NB4 (cell line): ENCODE results near the gene LACRT.

Experiments used
- CTCF ChIP-seq: IDR thresholded peaks from one replicate; pipeline ENCODE4 v1.5.1; 2012; ENCODE audit warnings: low read depth, low read length
- MAX ChIP-seq: IDR thresholded peaks from 2 replicates; pipeline ENCODE4 v1.6.1; 2011; ENCODE audit warnings: low read depth, low read length
- MYC ChIP-seq: IDR thresholded peaks from 2 replicates; pipeline ENCODE4 v1.6.1; 2011; ENCODE audit warnings: low read depth, low read length
- POLR2A ChIP-seq: IDR thresholded peaks from 2 replicates; pipeline ENCODE4 v1.6.1; 2011; ENCODE audit warnings: mild to moderate bottlenecking; ENCODE audit not compliant: insufficient read length; ENCODE audit errors: extremely low read depth

GRCh38 chr12:54598970-54599369, 35.7 kb downstream of the LACRT start:
- TF ChIP-seq CTCF, result no peak
- TF ChIP-seq POLR2A, result no peak
- no peak for TF ChIP-seq MAX
- TF ChIP-seq MYC, result no peak
